ENCODE results near the gene WNK1. TPM values are rescaled to one million over a fixed set of nuclear protein-coding genes. Genes with fewer than 3 reads are reported as not detected.

Gene WNK1
- polyA plus RNA-seq, 1 donor, result 56.4 TPM

DNA sequence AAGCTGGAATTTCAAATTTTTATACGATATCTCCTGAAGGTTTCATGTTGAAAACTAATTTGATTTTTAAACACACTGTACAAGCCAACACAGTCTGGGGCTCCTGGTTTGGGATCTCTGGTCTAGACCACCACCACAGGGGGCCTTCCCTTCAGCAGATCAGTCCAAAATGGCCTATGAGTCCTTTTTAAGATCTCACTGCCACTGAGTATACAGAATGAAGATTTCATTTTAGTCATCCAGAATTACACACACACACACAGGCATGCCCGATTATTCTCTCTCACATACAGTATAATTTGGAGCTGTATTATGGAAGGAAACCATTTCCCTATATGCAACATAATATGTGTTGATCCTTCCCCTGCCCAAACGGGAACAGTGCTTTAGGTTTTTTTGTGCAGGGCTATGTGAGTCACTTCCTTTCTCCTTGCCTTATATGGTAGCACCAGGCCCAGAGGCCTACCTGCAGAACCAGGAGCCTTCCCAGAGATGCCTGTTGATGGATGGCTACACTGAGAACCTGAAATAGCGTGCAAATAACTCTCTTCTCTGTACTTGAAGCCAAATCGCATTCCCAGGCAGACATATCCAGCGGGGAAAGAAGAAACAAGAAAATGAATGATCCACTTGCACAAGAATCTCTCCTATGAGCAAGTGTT lies 28.1 kb upstream of the WNK1 start:
- no peaks in the 10 kb centered on the region for H3K36me3 ChIP-seq (ENCODE audit: control insufficient read depth, insufficient read depth, low read length)
- H3K27me3 ChIP-seq (ENCODE audit: control insufficient read depth, insufficient read depth, low read length), result no peaks in the 10 kb centered on the region
- no CpG with 5 or more reads among the region's 6 CpGs for WGBS (ENCODE audit: insufficient coverage, low lambda C conversion rate)
- no peak overlapping the region for H3K4me3 ChIP-seq (ENCODE audit: low read length)
- DNase-seq, result no peak
- H3K9me3 ChIP-seq (ENCODE audit: control insufficient read depth, low read depth, low read length), result no peaks in the 10 kb centered on the region
- H3K4me1 ChIP-seq (ENCODE audit: control insufficient read depth, insufficient read depth, low read length), result no peaks in the 10 kb centered on the region
- no peak overlapping the region for H3K27ac ChIP-seq (ENCODE audit: low read length)

GRCh38 chr12:725076-725475 lies 27.3 kb upstream of the WNK1 start:
- no CpG with 5 or more reads among the region's 2 CpGs for WGBS (ENCODE audit: insufficient coverage, low lambda C conversion rate)
- Histone ChIP-seq H3K4me1 (ENCODE audit: control insufficient read depth, insufficient read depth, low read length) (no peaks in the 10 kb centered on the region), H3K27ac (ENCODE audit: low read length) (no peak overlapping the region), H3K27me3 (ENCODE audit: control insufficient read depth, insufficient read depth, low read length) (no peaks in the 10 kb centered on the region), H3K4me3 (ENCODE audit: low read length) (no peak overlapping the region), H3K9me3 (ENCODE audit: control insufficient read depth, low read depth, low read length) (no peaks in the 10 kb centered on the region), H3K36me3 (ENCODE audit: control insufficient read depth, insufficient read depth, low read length) (no peaks in the 10 kb centered on the region)
- no peak for DNase-seq

DNA sequence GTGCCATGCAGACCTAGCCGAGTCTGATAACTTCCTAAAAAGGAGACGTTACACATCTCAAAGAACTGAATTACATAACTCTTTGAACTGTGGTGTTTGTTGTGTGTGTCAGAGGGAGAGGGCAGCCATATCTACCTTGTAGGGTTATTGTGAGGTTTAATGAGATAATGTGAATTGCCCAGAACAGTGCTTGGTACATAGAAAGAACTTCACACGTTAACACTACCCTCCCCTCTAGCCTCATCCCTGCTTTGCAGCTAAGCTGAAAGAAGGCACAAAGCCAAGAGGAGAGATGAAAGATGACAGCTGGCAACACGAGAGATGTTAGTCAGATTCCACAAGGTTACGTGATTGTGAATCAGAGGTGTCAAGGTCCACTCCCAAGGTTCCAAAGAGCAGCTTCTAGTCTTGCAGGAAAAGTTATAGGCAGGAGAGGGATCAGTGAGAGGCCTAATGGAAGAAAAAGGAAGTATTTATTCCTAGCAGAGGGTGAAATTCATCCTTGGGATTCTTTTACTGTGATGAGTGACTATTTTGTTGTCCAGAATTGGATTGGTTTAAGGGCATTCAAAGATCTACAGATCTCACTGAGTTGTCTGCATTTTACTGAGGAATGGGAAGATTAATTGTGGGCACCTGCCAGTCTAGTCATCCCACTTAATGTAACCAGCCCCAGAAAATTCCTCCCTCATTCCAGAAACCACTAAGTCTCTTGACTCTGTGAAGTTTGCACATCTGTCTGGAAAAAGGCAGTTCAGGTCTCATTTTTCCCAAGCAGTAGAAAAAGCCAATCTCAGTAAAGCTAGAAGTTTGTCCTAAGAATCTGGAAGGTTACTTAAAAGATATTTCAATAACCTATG lies 25.9 kb upstream of the WNK1 start:
- Histone ChIP-seq H3K9me3 (ENCODE audit: control insufficient read depth, low read depth, low read length) (no peaks in the 10 kb centered on the region), H3K27ac (ENCODE audit: low read length) (no peak overlapping the region), H3K4me1 (ENCODE audit: control insufficient read depth, insufficient read depth, low read length) (no peaks in the 10 kb centered on the region), H3K4me3 (ENCODE audit: low read length) (no peak overlapping the region), H3K36me3 (ENCODE audit: control insufficient read depth, insufficient read depth, low read length) (no peaks in the 10 kb centered on the region), H3K27me3 (ENCODE audit: control insufficient read depth, insufficient read depth, low read length) (no peaks in the 10 kb centered on the region)
- WGBS (ENCODE audit: insufficient coverage, low lambda C conversion rate), result no CpG with 5 or more reads among the region's 5 CpGs
- DNase-seq, result peak; percentile 12 to 40

GRCh38 chr12:727321-727720 lies 25.1 kb upstream of the WNK1 start:
- H3K4me3 ChIP-seq (ENCODE audit: low read length), result no peak overlapping the region
- no peaks in the 10 kb centered on the region for H3K27me3 ChIP-seq (ENCODE audit: control insufficient read depth, insufficient read depth, low read length)
- H3K9me3 ChIP-seq (ENCODE audit: control insufficient read depth, low read depth, low read length), result no peaks in the 10 kb centered on the region
- no peak overlapping the region for H3K27ac ChIP-seq (ENCODE audit: low read length)
- WGBS (ENCODE audit: insufficient coverage, low lambda C conversion rate), result no CpG with 5 or more reads among the region's 6 CpGs
- H3K36me3 ChIP-seq (ENCODE audit: control insufficient read depth, insufficient read depth, low read length), result no peaks in the 10 kb centered on the region
- DNase-seq, result no peak
- no peaks in the 10 kb centered on the region for H3K4me1 ChIP-seq (ENCODE audit: control insufficient read depth, insufficient read depth, low read length)

DNA sequence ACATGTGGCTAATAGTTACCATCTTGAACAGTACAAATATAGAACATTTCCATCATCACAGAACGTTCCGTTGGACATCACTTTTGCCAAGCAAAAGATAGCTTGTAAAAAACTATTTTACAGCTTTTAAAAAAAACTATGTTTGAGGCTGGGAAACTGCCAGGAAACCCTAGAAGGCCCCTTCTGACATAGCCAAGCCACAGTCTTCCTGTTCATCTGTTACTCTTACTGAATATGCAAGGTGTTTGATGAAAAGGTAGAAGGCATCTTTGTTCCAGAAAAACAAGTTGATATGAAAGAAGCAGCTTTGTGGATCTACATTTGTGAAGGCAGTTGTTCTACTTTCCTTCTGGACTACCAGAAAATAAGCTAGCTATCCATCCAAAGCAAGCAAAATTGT lies 23.6 kb upstream of the WNK1 start:
- Histone ChIP-seq H3K27me3 (ENCODE audit: control insufficient read depth, insufficient read depth, low read length) (no peaks in the 10 kb centered on the region), H3K4me3 (ENCODE audit: low read length) (no peak overlapping the region), H3K4me1 (ENCODE audit: control insufficient read depth, insufficient read depth, low read length) (no peaks in the 10 kb centered on the region), H3K27ac (ENCODE audit: low read length) (no peak overlapping the region), H3K9me3 (ENCODE audit: control insufficient read depth, low read depth, low read length) (no peaks in the 10 kb centered on the region), H3K36me3 (ENCODE audit: control insufficient read depth, insufficient read depth, low read length) (no peaks in the 10 kb centered on the region)
- WGBS (ENCODE audit: insufficient coverage, low lambda C conversion rate), result no CpG with 5 or more reads among the region's 2 CpGs
- no peak for DNase-seq

DNA sequence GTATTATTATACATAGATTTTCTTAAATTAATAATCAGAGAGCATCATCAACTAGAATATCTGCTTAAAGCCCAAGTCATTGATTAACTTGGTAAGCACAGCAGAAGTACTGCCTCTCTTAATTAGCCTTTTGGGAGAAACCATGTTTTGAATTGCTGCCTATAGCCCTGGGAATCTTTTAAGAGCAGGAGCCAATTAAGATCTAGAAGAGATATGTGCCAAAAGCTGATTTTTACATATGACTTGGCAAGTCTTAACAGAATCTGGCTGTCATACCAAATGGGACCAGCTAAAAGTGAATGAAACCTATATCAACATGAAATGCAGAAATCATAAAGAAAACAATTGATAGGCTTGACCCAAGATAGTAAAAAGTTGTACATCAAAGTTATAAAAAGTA lies 23.2 kb upstream of the WNK1 start:
- no peak overlapping the region for H3K4me3 ChIP-seq (ENCODE audit: low read length)
- no peak overlapping the region for H3K27ac ChIP-seq (ENCODE audit: low read length)
- no peak for DNase-seq
- no peaks in the 10 kb centered on the region for H3K36me3 ChIP-seq (ENCODE audit: control insufficient read depth, insufficient read depth, low read length)
- H3K27me3 ChIP-seq (ENCODE audit: control insufficient read depth, insufficient read depth, low read length), result no peaks in the 10 kb centered on the region
- no peaks in the 10 kb centered on the region for H3K4me1 ChIP-seq (ENCODE audit: control insufficient read depth, insufficient read depth, low read length)
- H3K9me3 ChIP-seq (ENCODE audit: control insufficient read depth, low read depth, low read length), result no peaks in the 10 kb centered on the region

DNA sequence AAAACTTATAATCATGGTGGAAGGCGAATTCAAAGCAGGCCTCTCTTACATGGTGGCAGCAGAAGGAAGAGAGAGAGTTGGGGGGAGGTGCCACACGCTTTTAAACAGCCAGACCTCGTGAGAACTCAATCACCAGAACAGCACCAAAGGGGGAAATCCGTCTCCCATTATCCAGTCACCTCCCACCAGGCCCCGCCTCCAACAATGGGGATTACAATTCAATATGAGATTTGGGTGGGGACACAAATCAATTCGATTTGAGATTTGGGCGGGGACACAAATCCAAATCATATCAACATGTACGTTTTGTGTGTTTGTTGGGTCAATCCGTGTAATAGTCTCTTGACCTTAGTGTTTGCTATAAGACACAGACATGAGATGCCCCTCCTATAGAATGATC lies 21.8 kb upstream of the WNK1 start:
- Histone ChIP-seq H3K36me3 (ENCODE audit: control insufficient read depth, insufficient read depth, low read length) (no peaks in the 10 kb centered on the region), H3K9me3 (ENCODE audit: control insufficient read depth, low read depth, low read length) (no peaks in the 10 kb centered on the region), H3K27ac (ENCODE audit: low read length) (no peak overlapping the region), H3K27me3 (ENCODE audit: control insufficient read depth, insufficient read depth, low read length) (no peaks in the 10 kb centered on the region), H3K4me1 (ENCODE audit: control insufficient read depth, insufficient read depth, low read length) (no peaks in the 10 kb centered on the region), H3K4me3 (ENCODE audit: low read length) (no peak overlapping the region)
- WGBS (ENCODE audit: insufficient coverage, low lambda C conversion rate), result 93% methylated on average over 3 of the region's 9 CpGs
- DNase-seq, result no peak

DNA sequence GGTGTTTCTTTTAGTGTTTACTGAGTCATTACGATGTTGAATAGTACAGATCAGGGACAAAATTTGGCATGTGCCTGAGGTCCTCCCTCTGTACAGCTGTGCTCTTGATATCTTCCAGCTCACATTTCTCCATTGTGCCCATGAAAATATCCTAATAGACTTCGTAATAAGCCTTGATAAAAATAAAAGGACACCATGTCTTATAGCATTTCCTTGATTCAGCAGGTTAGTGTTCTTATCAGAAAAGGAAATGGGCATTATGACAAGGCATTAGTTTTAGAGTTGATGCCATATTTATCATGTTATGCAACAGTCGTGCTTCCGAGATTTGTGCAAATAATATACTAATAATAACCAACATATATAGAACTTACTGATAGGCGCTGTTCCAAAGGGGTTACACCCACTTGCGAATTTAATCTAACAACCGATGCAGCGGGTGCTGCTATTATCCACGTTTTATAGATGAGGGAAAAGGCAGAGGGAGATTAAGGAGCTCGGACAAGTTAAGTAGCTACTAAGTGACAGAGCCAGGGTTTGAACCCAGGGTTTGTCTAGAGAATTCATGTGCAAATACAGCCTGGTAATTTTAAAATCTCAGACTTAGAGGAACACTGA lies 15.1 kb upstream of the WNK1 start:
- no CpG with 5 or more reads among the region's 10 CpGs for WGBS (ENCODE audit: insufficient coverage, low lambda C conversion rate)

DNA sequence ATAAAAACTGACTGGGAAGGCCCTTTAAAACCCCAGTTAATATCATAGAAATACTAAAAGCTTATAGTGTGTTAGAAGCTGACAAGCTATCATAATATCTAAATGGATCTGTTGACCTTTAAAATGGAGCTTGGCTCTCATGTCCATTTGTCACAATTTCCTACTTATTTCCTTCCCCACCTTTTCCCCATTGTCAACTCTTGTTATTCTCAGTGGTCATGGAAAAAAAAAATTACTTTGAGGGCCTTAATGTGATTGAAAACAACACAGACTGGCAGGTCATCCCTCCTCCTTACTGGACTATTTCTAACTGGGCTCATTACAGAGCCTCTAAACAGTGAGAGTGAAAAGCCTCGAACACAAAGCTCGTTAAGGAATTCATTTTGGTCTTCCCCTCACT lies 13.7 kb upstream of the WNK1 start:
- whole genome bisulfite sequencing (ENCODE audit: insufficient coverage, low lambda C conversion rate), result 100% methylated on average over 1 of the region's 2 CpGs
- no peaks in the 10 kb centered on the region for H3K36me3 ChIP-seq (ENCODE audit: control insufficient read depth, insufficient read depth, low read length)

More for the DNA sequence above, 15.1 kb upstream of the WNK1 start:
- H3K36me3 ChIP-seq (ENCODE audit: control insufficient read depth, insufficient read depth, low read length), result no peaks in the 10 kb centered on the region
- no peaks in the 10 kb centered on the region for H3K27me3 ChIP-seq (ENCODE audit: control insufficient read depth, insufficient read depth, low read length)
- H3K4me3 ChIP-seq (ENCODE audit: low read length), result no peak overlapping the region
- no peak for DNase-seq
- H3K27ac ChIP-seq (ENCODE audit: low read length), result no peak overlapping the region
- no peaks in the 10 kb centered on the region for H3K4me1 ChIP-seq (ENCODE audit: control insufficient read depth, insufficient read depth, low read length)
- H3K9me3 ChIP-seq (ENCODE audit: control insufficient read depth, low read depth, low read length), result no peaks in the 10 kb centered on the region

GRCh38 chr12:739349-739748 lies 13.0 kb upstream of the WNK1 start:
- H3K27me3 ChIP-seq (ENCODE audit: control insufficient read depth, insufficient read depth, low read length), result no peaks in the 10 kb centered on the region
- H3K36me3 ChIP-seq (ENCODE audit: control insufficient read depth, insufficient read depth, low read length), result no peaks in the 10 kb centered on the region
- H3K4me1 ChIP-seq (ENCODE audit: control insufficient read depth, insufficient read depth, low read length), result no peaks in the 10 kb centered on the region
- DNase-seq, result no peak
- no peak overlapping the region for H3K27ac ChIP-seq (ENCODE audit: low read length)
- H3K9me3 ChIP-seq (ENCODE audit: control insufficient read depth, low read depth, low read length), result no peaks in the 10 kb centered on the region
- WGBS (ENCODE audit: insufficient coverage, low lambda C conversion rate), result 100% methylated on average over 1 of the region's 9 CpGs
- no peak overlapping the region for H3K4me3 ChIP-seq (ENCODE audit: low read length)

More for the DNA sequence above, 13.7 kb upstream of the WNK1 start:
- no peak for DNase-seq
- Histone ChIP-seq H3K9me3 (ENCODE audit: control insufficient read depth, low read depth, low read length) (no peaks in the 10 kb centered on the region), H3K4me1 (ENCODE audit: control insufficient read depth, insufficient read depth, low read length) (no peaks in the 10 kb centered on the region), H3K27me3 (ENCODE audit: control insufficient read depth, insufficient read depth, low read length) (no peaks in the 10 kb centered on the region), H3K27ac (ENCODE audit: low read length) (no peak overlapping the region), H3K4me3 (ENCODE audit: low read length) (no peak overlapping the region)

All from large intestine (tissue), 3 donors.